ENCODE data around the gene CLEC16A. TPM values are rescaled to one million over a fixed set of nuclear protein-coding genes. Genes with fewer than 3 reads are reported as not detected.
"Not testable (repeated sequence)": the region's sequence is repeated elsewhere in the genome, so short reads cannot be mapped to it uniquely, and the experiment has no call there.

Gene CLEC16A
- total RNA-seq, 1 donor from 2014 or later = 34.6 TPM

DNA sequence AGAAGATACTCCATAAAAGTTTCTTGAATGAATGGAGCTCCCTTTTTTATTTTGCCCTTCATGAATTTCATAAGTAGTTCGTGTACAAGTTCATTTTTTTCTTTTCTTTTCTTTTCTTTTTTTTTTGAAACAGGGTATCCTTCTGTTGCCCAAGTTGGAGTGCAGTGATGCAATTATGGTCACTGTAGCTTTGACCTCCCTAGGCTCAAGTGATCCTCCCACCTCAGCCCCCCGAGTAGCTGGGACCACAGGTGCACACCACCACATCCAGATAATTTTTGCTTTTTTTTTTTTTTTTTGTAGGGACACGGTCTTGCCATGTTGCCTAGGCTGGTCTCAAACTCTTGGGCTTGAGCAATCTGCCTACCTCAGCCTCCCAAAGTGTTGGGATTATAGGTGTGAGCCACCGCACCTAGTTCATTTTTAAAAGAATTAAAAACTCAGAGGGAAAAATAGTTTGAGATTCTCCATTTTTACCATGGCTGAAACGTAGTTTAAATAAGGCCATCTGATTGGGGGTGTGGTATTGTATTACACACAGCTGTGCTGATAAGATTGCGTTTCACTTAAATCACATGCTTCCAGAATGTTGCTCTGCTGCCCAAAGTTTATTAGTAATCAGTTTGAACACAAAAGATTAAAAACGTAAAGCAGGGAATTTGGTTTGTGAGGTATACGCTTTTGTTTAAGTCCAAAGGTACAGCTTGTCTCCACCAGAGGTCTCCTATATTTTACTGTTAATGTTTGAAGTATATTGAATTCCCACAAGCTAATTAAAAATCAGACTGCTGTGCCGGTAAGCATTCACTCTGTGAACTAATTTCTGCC is 157.5 kb downstream of the CLEC16A start:
- H3K27ac ChIP-seq = no peak overlapping the region
- no peak for ATAC-seq
- intact Hi-C loops (cut with DNase I) = no loop called here
- TF ChIP-seq, protein P1, sequence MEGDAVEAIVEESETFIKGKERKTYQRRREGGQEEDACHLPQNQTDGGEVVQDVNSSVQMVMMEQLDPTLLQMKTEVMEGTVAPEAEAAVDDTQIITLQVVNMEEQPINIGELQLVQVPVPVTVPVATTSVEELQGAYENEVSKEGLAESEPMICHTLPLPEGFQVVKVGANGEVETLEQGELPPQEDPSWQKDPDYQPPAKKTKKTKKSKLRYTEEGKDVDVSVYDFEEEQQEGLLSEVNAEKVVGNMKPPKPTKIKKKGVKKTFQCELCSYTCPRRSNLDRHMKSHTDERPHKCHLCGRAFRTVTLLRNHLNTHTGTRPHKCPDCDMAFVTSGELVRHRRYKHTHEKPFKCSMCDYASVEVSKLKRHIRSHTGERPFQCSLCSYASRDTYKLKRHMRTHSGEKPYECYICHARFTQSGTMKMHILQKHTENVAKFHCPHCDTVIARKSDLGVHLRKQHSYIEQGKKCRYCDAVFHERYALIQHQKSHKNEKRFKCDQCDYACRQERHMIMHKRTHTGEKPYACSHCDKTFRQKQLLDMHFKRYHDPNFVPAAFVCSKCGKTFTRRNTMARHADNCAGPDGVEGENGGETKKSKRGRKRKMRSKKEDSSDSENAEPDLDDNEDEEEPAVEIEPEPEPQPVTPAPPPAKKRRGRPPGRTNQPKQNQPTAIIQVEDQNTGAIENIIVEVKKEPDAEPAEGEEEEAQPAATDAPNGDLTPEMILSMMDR (IDR thresholded peaks at IDR 0.05) = no peak
- no peak overlapping the region for H3K4me3 ChIP-seq
- H3K4me1 ChIP-seq = peaks cover 66% of the 10 kb centered on the region
- H3K27me3 ChIP-seq (ENCODE audit: low read depth) = no peaks in the 10 kb centered on the region
- H3K36me3 ChIP-seq = peaks cover 9% of the 10 kb centered on the region
- DNase-seq = no peak
- H3K9me3 ChIP-seq = no peaks in the 10 kb centered on the region

DNA sequence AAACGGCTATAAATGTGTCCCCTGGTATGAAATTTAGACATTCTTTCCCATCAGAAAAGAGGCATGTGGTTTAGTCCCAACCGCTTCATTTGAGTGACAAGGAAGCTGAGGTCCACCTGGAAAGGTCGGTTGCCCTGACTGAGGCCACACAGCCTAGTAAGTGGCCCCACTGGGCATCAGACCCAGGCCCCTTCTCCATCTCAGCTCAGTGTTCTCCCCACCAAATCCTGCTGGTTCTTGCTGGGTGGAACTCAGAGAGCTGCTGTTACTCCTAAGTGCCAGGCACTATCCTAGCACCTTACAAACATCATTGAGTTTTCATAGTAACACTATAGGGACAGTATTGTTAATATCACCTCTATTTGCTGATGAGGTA is 158.1 kb downstream of the CLEC16A start:
- Histone ChIP-seq H3K4me3 (no peak overlapping the region), H3K27me3 (ENCODE audit: low read depth) (no peaks in the 10 kb centered on the region), H3K36me3 (peaks cover 9% of the 10 kb centered on the region), H3K27ac (no peak overlapping the region), H3K9me3 (no peaks in the 10 kb centered on the region), H3K4me1 (peaks cover 70% of the 10 kb centered on the region)
- TF ChIP-seq, protein P1 (IDR thresholded peaks at IDR 0.05) = no peak
- ATAC-seq (no peak), DNase-seq (no peak)
- intact Hi-C loops (cut with DNase I) = no loop called here

DNA sequence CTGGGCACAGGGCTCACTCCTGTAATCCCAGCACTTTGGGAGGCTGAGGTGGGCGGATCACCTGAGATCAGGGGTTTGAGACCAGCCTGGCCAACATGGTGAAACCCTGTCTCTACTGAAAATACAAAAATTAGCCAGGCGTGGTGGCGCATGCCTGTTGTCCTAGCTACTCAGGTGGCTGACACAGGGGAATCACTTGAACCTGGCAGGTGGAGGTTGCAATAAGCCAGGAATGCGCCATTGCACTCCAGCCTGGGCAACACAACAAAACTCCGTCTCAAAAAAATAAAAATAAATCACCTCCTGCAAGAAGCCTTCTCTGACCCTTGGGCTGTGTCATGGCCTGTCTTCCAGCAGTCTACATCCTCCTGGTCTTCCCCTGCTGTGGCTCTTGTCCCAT is 158.9 kb downstream of the CLEC16A start:
- DNase-seq; H3K36me3 ChIP-seq; intact Hi-C loops (cut with DNase I); H3K27me3 ChIP-seq (ENCODE audit: low read depth); ATAC-seq; H3K4me3 ChIP-seq; H3K9me3 ChIP-seq; H3K27ac ChIP-seq: not testable (repeated sequence)
- peaks cover 77% of the 10 kb centered on the region for H3K4me1 ChIP-seq

DNA sequence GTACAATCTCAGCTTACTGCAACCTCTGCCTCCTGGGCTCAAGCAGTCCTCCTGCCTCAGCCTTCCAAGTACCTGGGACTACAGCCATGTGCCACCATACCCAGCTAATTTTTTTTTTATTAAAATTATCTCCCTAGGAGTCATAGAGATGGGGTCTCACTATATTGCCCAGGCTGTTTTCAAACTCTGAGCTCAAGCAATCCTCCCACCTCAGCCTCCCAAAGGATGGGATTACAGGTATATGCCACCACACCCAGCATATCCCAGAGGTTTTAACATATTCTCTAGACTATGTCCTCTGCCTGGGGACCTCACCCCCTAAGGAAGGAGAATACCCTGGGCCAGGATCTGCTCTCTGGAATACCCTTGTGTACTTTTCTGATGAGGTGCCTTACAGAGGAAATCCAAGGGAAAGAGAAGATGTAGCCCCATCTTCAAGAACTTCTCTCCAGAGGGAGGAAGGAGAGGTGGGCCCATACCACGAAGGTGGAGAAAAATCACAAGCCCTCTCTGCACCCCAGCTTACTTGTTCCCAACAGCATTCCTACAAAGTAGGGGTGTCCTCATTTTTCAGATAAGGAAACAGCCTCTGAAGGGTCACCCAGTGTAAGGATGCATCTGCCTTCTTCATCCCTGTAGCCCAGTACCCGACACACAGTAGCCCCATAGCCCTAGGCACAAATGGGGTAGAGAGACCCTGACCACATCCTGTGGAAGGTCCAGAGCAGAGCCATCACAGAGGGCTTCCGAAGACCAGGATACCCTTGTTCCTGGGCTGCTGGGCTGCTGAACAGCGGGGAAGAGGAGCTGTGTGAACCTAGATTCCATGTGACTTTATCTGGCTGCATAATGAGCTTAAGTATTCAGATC is 160.0 kb downstream of the CLEC16A start:
- ATAC-seq (no peak), DNase-seq (no peak)
- no peaks in the 10 kb centered on the region for H3K27me3 ChIP-seq (ENCODE audit: low read depth)
- intact Hi-C loops (cut with DNase I) = no loop called here
- peak overlapping the region; percentile 39 for H3K27ac ChIP-seq
- H3K9me3 ChIP-seq = no peaks in the 10 kb centered on the region
- no peaks in the 10 kb centered on the region for H3K36me3 ChIP-seq
- H3K4me1 ChIP-seq = peaks cover 77% of the 10 kb centered on the region
- H3K4me3 ChIP-seq = no peak overlapping the region
- TF ChIP-seq, protein P1 (IDR thresholded peaks at IDR 0.05) = no peak

DNA sequence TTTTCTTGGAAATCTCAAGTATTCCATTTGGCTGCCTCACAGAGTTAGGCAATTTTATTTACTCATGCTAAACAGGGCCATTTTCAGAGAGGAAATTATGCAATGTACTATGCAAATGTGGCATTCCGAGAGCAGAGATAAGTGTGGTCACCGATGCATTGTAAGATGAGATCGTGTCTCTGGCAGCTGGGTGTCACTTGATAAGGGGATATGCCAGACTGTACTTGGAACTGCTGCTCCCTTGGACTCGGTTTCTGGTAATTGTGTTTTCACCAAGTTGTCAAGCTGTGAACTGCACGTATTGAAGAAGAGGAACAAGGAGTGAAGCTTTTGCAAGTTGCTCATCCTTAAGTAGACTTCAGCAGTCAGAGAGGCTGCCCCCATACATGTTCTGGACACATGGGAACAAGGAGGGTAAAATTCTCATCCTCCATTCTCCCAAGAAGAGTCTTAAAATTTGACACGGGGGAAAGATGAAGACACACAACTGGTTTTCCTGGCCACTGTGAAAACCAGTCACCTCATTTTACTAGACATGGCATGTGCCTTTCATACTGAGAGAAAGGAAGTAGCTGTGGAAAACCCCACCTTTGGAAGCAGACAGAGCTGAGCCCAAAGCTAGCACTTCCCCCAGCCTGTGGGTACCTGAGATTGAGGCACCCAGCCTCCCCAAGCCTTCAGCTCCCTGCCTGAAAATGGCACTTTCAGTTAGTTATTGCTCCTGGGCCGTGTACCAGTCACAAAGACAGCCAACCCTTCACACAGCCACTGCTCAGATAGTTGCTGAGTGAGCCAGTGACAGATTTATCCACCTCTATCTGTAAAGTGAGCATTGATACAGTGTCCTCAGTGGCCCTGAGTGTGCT is 160.9 kb downstream of the CLEC16A start:
- Histone ChIP-seq H3K9me3 (no peaks in the 10 kb centered on the region), H3K4me1 (peaks cover 69% of the 10 kb centered on the region), H3K4me3 (no peak overlapping the region), H3K27ac (peak overlapping the region; percentile 69), H3K36me3 (no peaks in the 10 kb centered on the region), H3K27me3 (ENCODE audit: low read depth) (no peaks in the 10 kb centered on the region)
- ATAC-seq = peak; percentile 79 to 80
- TF ChIP-seq, protein P1 (IDR thresholded peaks at IDR 0.05) = no peak
- intact Hi-C loops (cut with DNase I) = no loop called here
- no peak for DNase-seq

All from lower lobe of right lung (tissue), 2 donors.